Spinal cord (tissue), 10 donors: ENCODE results near the gene CROCC2. TPM values are rescaled to one million over a fixed set of nuclear protein-coding genes. Genes with fewer than 3 reads are reported as not detected.

ENCODE experiments used
- DNase-seq, 6 donors: peaks; one replicate each; pipeline versions ENCODE4 v3.0.0 to v3.0.0-alpha.2; 2013 to 2015; ENCODE audit warnings: low spot score in 6 of 6, low read depth in 4 of 6
- H3K27ac ChIP-seq: one replicate; pipeline ENCODE4 v1.5.1; 2013; ENCODE audit warnings: low read depth, low read length, control low read depth
- H3K27me3 ChIP-seq: one replicate; pipeline ENCODE4 v1.6.1; 2013; ENCODE audit warnings: low read length; ENCODE audit not compliant: control insufficient read depth, insufficient read depth
- H3K36me3 ChIP-seq: one replicate; pipeline ENCODE4 v1.6.1; 2013; ENCODE audit warnings: low read length; ENCODE audit not compliant: control insufficient read depth, insufficient read depth
- H3K4me1 ChIP-seq: one replicate; pipeline ENCODE4 v1.6.1; 2013; ENCODE audit warnings: low read length; ENCODE audit not compliant: control insufficient read depth, insufficient read depth
- H3K4me3 ChIP-seq: one replicate; pipeline ENCODE4 v1.5.1; 2013; ENCODE audit warnings: low read depth, low read length, control low read depth
- H3K9me3 ChIP-seq: one replicate; pipeline ENCODE4 v1.6.1; 2013; ENCODE audit warnings: low read length; ENCODE audit not compliant: control insufficient read depth, insufficient read depth
- WGBS: methylation state at CpG from one replicate; pipeline ENCODE4 v1.1.5; 2013; ENCODE audit warnings: missing lambda C conversion rate; ENCODE audit not compliant: insufficient coverage; 5-methylcytosine and 5-hydroxymethylcytosine counted together
- polyA plus RNA-seq, 2 donors: library from polyadenylated mRNA; unstranded; fragments of 120-200 nt; gene quantifications; one replicate each; pipeline ENCODE4 v1.2.1, GENCODE V29; 2013; ENCODE audit not compliant: insufficient read length in 2 of 2
- total RNA-seq, 2 donors: library from RNA; depleted of rRNA in 1 of 2; stranded (reverse); fragments of 120-200 nt in 1 of 2; fragments of >200 nt in 1 of 2; gene quantifications; one replicate each; pipeline versions ENCODE4 v1.2.3 to v1.2.4, GENCODE V29; 2013 to 2014
- donor health status: healthy.

The CROCC2 gene
- total and polyA plus RNA-seq, 4 donors: 0.30 to 4.4 (median 3.0) TPM

DNA sequence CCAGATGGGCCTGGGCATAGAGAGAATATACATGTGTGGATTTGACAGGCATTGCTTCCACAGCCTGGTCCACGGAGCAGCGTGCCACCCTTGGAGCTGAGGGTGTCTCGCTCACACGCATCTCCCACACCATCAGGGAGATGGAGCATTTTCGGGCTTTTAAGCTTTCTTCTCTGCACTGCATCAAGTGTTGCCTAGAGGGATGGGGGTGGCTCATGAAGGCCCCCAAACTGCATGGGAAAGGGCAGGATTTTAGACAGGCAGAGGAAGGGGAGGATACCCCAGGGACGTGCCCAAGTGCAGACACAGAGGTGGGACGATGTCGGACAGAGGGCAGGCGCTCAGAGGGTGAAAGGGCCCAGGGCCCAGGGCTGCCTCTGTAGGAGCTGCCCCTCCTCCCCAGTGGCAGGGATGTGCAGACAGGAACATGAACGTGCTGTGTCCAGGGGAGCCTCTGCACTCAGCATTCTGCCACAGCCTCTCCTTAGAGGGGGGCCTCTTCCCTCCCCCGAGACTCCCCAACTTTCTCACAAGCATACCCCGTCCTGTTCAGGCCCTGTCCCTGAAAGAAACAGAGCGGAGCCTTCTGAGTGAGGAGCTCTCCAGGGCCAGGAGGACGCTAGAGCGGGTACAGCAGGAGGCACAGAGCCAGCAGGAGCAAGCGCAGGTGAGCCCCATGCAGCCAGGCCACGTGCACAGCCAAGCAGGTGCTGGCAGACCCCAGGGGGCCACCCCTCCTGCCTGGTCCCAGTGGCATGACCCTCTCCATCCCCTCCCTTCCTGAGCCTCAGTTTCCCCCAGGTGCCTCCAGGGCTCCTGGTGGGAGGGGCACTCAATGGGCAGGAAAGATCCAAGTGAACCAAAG lies 49.4 kb downstream of the CROCC2 start:
- 86% methylated on average over 12 of the region's 17 CpGs for WGBS
- Histone ChIP-seq H3K9me3 (no peaks in the 10 kb centered on the region), H3K27me3 (no peaks in the 10 kb centered on the region), H3K27ac (no peak overlapping the region), H3K4me3 (no peak overlapping the region), H3K4me1 (peaks cover 77% of the 10 kb centered on the region), H3K36me3 (no peaks in the 10 kb centered on the region)
- no peak for DNase-seq

GRCh38 chr2:240956171-240956934 lies 50.2 kb downstream of the CROCC2 start:
- H3K36me3 ChIP-seq: no peaks in the 10 kb centered on the region
- H3K9me3 ChIP-seq: no peaks in the 10 kb centered on the region
- no peak overlapping the region for H3K4me3 ChIP-seq
- DNase-seq: peak in 2 of 6 donors; percentile 32 to 42
- H3K27me3 ChIP-seq: no peaks in the 10 kb centered on the region
- 67% methylated on average over 16 of the region's 16 CpGs for WGBS
- H3K4me1 ChIP-seq: peaks cover 85% of the 10 kb centered on the region
- no peak overlapping the region for H3K27ac ChIP-seq

- H3K27ac ChIP-seq: no peak overlapping the region
- no peaks in the 10 kb centered on the region for H3K9me3 ChIP-seq
- H3K4me1 ChIP-seq: peaks cover 88% of the 10 kb centered on the region
- WGBS: 86% methylated on average over 32 of the region's 32 CpGs
- no peaks in the 10 kb centered on the region for H3K36me3 ChIP-seq
- no peaks in the 10 kb centered on the region for H3K27me3 ChIP-seq
- no peak overlapping the region for H3K4me3 ChIP-seq
- DNase-seq: peak in 1 of 6 donors; percentile 19
Observed at GRCh38 chr2:240956935-240957655, 51.0 kb downstream of the CROCC2 start.

DNA sequence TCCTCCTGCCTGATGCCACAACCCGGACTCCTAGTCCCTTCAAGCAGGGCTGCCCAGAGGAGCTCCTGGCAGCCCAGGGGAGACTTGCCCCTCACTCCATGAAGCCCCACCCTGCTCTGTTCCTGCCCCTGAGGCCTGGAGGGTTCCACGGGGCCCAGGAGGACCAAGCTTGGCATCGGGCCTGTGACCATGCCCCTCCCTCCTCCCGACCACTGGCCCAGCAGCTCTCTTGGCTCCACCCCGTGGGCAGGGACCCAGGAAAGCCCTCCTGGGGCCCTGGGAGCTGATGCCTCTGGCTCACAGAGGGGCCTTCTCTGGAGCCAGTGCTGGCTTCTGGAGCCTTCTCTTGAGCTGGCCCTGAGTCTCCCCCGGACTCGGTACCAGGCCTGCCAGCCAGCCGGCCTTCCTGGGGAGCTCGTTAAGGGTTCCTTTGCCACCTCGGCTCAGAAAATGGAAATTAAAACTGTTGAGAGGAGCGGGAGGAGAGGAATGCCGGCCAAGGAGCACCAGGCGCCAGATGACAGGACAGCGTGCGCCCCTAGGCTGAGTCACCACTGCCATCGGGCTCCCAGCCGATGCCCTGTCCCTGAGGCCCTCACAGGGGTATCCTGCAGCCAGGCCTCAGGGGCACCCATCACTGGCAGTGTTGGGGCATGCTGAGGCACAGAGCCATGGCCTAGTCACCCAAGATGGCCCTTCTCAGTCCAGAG lies 51.7 kb downstream of the CROCC2 start:
- Histone ChIP-seq H3K9me3 (no peaks in the 10 kb centered on the region), H3K27ac (no peak overlapping the region), H3K4me1 (peaks cover 92% of the 10 kb centered on the region), H3K27me3 (no peaks in the 10 kb centered on the region), H3K4me3 (no peak overlapping the region), H3K36me3 (no peaks in the 10 kb centered on the region)
- 47% methylated on average over 17 of the region's 17 CpGs for WGBS
- DNase-seq: peak in 2 of 6 donors; percentile 63 to 76

DNA sequence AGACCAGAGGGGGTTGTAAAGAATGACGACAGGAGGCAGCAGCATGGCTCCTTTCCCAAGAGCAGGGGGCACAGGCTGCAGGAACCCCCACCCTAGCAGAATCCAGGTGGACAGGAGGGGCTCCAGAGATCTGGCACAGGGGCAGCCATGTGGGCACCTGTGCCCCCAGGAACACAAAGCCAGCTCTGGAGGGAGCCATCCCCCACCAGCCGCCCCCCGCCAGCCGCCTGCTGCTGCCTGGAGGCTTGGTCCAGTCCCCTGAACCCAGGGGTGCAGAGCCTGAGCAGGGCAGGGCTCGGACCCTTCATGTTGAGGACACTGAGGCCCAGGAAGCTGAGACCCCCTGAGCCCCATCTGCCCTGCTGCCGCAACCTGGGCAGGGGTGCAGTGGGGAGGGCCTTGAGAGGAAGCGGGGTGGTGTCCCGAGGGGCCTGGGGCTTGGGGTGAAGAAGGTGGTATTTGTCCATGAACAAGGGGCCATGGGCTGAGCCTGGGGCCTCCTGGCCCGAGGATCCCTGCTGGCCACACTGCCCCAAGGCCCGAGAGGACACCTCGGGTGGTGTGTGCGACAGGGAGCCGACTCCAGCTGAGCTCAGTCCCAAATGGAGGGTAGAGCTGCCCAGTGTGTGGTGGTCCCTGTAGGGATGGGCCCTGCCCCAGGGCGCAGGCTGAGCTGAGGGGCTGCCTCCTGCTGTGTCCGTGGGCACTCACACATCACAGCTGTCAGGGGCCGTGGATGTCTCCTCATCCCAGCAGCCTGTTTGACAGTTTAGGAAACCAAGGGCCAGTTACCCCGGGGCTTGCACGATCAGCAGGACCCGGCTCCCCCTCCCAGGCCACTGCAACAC lies 52.5 kb downstream of the CROCC2 start:
- Histone ChIP-seq H3K27ac (no peak overlapping the region), H3K36me3 (no peaks in the 10 kb centered on the region), H3K27me3 (no peaks in the 10 kb centered on the region), H3K4me1 (peaks cover 89% of the 10 kb centered on the region), H3K9me3 (no peaks in the 10 kb centered on the region), H3K4me3 (no peak overlapping the region)
- no peak for DNase-seq
- 93% methylated on average over 18 of the region's 19 CpGs for WGBS

GRCh38 chr2:240959214-240959940 lies 53.2 kb downstream of the CROCC2 start:
- H3K27ac ChIP-seq: no peak overlapping the region
- H3K27me3 ChIP-seq: no peaks in the 10 kb centered on the region
- DNase-seq: no peak

DNA sequence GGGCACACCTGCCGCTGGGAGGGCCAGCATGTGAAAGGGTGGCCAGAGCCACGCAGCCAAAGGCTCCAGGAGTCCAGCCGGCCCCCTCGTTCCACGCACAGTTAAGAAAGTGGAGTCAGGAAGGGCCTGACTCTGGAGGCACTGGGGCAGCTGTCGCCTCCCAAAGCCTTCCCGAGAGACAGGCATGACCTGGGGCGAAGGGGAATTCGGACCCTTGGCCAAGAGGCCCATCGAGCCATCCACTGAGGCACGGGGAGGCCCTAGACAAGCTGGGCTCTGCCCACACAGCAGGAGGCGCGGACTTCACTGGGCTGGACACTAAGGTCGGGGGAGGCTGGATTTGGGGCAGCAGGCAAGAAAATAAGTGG lies 53.8 kb downstream of the CROCC2 start:
- peaks cover 76% of the 10 kb centered on the region for H3K4me1 ChIP-seq
- no peaks in the 10 kb centered on the region for H3K9me3 ChIP-seq
- WGBS: 88% methylated on average over 14 of the region's 14 CpGs
- no peak overlapping the region for H3K4me3 ChIP-seq
- no peaks in the 10 kb centered on the region for H3K27me3 ChIP-seq
- DNase-seq: no peak
- peak overlapping the region; percentile 40 for H3K27ac ChIP-seq
- no peaks in the 10 kb centered on the region for H3K36me3 ChIP-seq

More at GRCh38 chr2:240959214-240959940, 53.2 kb downstream of the CROCC2 start:
- Histone ChIP-seq H3K4me1 (peaks cover 81% of the 10 kb centered on the region), H3K4me3 (no peak overlapping the region), H3K36me3 (no peaks in the 10 kb centered on the region), H3K9me3 (no peaks in the 10 kb centered on the region)
- 87% methylated on average over 15 of the region's 15 CpGs for WGBS

GRCh38 chr2:240960309-240960970 lies 54.3 kb downstream of the CROCC2 start:
- Histone ChIP-seq H3K4me3 (no peak overlapping the region), H3K27me3 (no peaks in the 10 kb centered on the region), H3K9me3 (no peaks in the 10 kb centered on the region), H3K27ac (peak overlapping the region; percentile 40), H3K4me1 (peaks cover 71% of the 10 kb centered on the region), H3K36me3 (no peaks in the 10 kb centered on the region)
- WGBS: 29% methylated on average over 20 of the region's 28 CpGs
- DNase-seq: peak in 2 of 6 donors; percentile 7 to 80
